AG09319 (cell line): ENCODE data around the gene TRIM28.

Source experiments
- DNase-seq: peaks from one replicate; pipeline ENCODE4 v3.0.0-alpha.2; 2010; ENCODE audit warnings: low read depth; ENCODE audit errors: extremely low read depth
- TF ChIP-seq, protein P1 (sequence below): IDR thresholded peaks from 2 replicates; pipeline ENCODE4 v1.5.1; 2011; ENCODE audit warnings: low read depth, mild to moderate bottlenecking, inconsistent platforms, low read length, moderate library complexity

Gene TRIM28

DNA sequence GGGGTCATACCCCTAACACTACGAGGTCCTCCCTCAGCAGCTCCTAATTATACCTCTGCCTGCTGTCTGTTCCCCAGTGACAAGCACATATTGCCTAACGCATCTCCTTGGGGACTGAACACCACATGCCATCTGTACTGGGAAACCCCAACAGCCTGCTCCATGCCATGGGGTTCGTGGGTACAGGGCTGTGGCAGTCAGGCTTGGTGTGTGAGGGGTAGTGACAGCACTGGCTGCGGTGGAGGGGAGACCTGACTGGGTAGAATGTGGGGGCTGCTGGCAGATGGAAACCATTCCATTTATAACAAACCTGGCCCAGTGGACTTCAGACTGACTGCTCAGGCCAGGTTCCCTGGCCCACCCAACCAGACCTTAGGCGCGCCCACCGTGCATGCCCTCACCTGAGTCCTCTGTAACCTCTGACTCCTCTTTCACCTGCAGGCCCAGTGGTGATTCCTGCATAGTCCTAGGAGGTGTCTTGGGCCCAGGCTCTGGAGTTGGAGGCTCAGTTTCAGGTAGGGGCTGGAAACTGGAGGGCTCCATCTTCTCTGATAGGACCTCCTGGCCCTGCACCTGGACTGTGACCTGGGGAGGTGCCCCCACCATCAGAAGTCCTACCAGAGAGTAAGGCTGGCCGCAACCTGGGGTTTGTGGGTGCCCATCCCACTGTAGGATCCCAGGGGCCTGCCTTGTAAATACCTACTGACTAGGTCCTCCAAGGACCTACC lies 26.2 kb downstream of the TRIM28 start:
- DNase-seq, result no peak
- TF ChIP-seq, protein P1, sequence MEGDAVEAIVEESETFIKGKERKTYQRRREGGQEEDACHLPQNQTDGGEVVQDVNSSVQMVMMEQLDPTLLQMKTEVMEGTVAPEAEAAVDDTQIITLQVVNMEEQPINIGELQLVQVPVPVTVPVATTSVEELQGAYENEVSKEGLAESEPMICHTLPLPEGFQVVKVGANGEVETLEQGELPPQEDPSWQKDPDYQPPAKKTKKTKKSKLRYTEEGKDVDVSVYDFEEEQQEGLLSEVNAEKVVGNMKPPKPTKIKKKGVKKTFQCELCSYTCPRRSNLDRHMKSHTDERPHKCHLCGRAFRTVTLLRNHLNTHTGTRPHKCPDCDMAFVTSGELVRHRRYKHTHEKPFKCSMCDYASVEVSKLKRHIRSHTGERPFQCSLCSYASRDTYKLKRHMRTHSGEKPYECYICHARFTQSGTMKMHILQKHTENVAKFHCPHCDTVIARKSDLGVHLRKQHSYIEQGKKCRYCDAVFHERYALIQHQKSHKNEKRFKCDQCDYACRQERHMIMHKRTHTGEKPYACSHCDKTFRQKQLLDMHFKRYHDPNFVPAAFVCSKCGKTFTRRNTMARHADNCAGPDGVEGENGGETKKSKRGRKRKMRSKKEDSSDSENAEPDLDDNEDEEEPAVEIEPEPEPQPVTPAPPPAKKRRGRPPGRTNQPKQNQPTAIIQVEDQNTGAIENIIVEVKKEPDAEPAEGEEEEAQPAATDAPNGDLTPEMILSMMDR, result no peak

DNA sequence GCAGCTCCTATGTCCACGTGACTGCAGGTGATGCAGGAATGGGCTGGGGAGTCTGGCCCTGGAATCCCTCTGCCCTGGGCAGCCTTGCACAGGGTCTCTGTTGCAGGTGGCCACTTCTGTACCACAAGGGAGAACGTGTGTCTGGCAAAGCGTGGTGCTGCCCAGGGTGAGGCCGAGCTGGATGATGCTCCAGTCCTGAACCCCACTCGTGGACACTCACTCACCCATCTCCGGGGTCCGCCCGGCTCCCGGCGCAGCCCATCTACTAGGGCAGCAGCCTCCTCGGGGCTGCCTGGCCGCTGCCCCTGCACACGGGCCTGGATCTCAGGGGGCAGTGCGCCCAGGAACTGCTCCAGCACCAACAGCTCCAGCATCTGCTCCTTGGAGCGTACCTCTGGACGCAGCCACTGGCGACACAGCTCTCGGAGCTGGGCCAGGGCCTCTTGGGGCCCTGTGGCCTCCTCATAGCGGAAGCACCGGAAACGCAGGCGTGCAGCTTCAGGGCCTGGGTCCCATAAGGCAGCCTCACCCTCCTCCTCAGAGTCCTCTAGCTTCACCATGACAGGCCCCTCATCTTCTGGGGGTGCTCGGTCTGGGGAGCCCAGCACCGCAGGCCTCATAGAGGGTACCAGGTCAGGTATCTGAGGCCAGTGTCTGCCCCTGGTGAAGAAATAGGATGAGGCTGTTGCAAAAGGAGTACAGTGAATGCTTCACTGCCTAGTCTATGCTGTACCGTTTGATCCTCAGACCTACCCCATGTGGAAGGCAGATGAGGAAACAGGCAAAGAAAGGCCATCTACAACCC lies 27.1 kb downstream of the TRIM28 start:
- no peak for DNase-seq
- TF ChIP-seq, protein P1, result no peak

DNA sequence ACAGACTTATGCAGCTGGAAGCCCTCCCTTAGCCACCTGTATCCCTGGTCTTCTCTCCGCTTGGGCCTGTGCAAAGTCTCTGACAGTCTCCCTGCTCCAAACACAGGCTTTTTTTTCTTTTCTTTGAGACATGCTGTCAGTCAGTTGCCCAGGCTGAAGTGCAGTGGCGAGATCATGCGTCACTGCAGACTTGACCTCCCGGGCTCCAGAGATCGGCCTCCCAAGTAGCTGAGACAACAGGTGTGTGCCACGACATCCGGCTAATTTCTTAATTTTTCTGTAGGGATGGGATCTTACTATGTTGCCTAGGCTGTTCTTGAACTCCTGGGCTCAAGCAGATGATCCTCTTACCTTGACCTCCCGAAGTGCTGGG lies 27.7 kb downstream of the TRIM28 start:
- TF ChIP-seq, protein P1, result no peak
- no peak for DNase-seq

DNA sequence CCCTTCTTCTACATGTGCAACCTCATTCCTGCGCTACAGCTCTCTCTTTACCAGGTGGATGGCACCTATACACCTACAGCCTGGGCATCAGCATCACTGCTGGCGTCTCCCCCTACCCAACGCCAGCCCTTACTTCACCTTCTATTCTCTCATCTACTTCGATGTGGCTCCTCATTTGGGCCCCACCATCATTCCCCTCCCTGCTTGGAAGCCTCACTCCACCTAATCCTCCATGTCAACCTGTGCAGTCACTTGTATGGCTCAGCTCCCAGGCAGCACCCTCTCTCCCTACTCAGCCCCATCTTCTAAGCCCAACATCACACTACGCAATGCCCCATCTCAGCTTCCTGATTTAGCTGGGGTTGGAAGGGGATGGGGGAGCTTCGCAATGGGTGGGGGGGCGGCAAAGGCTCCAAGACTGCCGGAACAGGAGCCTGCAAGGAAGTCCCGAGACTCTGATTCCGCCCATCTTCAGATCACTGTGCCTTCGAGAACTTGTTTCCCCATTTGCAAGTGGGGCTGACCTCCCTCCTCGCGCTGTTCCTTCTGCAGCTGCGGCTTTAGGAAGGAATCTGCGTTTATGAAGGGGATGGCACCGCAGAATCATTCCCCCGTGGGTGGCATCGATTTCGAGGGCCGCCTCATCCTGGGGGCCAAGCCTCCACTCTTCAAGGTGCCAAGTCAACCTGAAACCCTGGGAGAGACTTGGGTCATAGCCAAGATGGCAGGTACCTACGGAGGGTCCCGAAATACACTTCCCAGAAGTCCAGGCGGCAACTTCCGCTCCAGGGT lies 28.4 kb downstream of the TRIM28 start:
- no peak for DNase-seq

DNA sequence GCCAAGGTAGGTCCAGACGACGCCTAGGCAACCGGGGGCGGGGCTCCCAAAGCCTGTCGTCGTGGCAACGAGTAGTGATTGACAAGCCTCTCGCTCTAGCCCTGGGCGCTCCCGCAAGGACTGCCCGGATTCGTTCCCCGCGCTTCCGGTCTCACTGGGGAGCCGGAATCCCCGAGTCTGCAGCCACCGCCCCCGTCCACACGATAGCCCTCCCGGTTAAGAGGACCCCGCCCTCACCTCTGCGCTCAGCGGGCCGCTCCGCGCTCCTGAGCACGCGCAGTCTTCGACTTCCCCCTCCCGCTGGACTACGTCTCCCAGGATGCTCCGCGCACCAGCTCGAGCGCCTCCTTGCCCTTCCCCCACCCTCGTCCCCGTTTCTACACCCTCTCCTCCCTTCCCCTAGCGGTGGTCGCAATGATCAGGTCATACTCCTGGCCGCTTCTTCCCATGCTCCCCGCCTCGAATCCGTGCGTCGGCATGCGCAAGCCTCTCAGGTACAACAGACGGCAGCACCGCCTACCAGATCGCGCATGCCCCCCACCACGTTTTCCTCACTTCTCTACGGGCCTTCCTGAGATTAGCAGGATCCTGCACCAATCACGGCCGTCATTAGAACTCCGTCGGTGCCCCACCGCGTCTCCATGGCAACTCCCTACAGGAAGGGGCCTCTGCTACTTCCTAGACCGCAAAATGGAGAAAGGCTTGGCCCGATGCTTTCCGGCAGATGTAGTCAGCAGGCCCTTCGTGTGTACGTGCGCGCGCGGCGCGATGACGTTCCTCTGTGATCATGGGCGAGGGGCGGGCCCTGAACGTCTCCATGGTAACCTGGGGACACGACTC lies 29.2 kb downstream of the TRIM28 start, which contains the start of gene MZF1:
MZF1 (minus strand) TSS at position 518 of the 840 bp plus-strand sequence. CDS start 1,946 bp downstream, outside the sequence.
- peak; percentile 100 for DNase-seq
- TF ChIP-seq, protein P1, result peak; percentile 5

More for the DNA sequence above, 28.4 kb downstream of the TRIM28 start:
- TF ChIP-seq, protein P1, result no peak

DNA sequence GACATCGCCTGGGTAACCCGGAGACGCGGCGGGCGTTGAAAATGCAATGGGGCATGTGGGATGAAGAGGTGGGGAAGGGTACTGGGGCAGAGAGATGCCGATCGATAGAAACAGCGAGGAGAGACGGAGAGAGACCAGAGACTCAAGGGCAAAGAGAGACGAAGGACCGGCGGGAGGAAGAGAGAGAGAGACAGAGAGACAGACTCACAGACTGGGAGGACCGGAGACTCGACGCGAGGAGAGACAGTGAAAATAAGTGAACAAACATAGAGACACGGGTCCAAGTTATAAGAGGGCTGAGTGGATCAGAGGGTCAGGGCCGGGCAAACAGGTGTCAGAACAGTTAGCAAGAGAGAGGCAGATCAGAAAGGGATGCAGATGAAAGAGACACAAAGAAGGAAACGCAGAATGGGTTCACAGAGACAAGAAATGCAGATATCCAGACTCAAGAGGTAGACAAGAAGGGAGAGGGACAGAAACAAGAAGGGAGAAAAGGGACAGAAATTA lies 29.8 kb downstream of the TRIM28 start:
- TF ChIP-seq, protein P1, result no peak
- no peak for DNase-seq
